H1 (cell line): ENCODE results near the gene MUC4. TPM values are rescaled to one million over a fixed set of nuclear protein-coding genes. Genes with fewer than 3 reads are reported as not detected.

ENCODE experiments used
- CTCF ChIA-PET: fragments of 300-600 bp; sonication (Branson Sonifier 250); formaldehyde crosslinking; loops from one replicate; lab custom pipeline; 2021; ENCODE audit not compliant: partially characterized antibody; lab: Charles Lee
- POLR2A ChIA-PET: fragments of 300-600 bp; sonication (Branson Sonifier 250); formaldehyde crosslinking; loops from one replicate; lab custom pipeline; 2021; ENCODE audit warnings: inconsistent platforms; ENCODE audit not compliant: partially characterized antibody; lab: Charles Lee
- DNase-seq, 2 experiments: peaks; one replicate each; pipeline versions ENCODE4 v3.0.0 to v3.0.0-alpha.2; 2010 to 2022; ENCODE audit warnings: low spot score in 2 of 2, low read depth in 1 of 2, mixed read lengths in 1 of 2
- FAIRE-seq: peaks from 2 replicates; lab custom pipeline; 2011; peaks lifted over from hg19 to GRCh38; lab: Jason Lieb, UNC
- H2AFZ ChIP-seq: 2 replicates; pipeline ENCODE4 v1.8.1; 2012; ENCODE audit warnings: low read length, inconsistent platforms
- H2AK5ac ChIP-seq: 2 replicates; pipeline ENCODE4 v1.6.1; 2013; ENCODE audit warnings: low read depth, low read length
- H2BK120ac ChIP-seq: replicated peaks from 2 replicates; pipeline ENCODE3; 2013; ENCODE audit warnings: low read depth, low read length, inconsistent platforms
- H2BK12ac ChIP-seq: 2 replicates; pipeline ENCODE4 v1.6.1; 2013; ENCODE audit warnings: low read depth, low read length
- H2BK15ac ChIP-seq: 2 replicates; pipeline ENCODE4 v1.6.1; 2013; ENCODE audit warnings: low read length
- H2BK20ac ChIP-seq: 2 replicates; pipeline ENCODE4 v1.6.1; 2013; ENCODE audit warnings: low read length
- H2BK5ac ChIP-seq: 2 replicates; pipeline ENCODE4 v1.6.1; 2013; ENCODE audit warnings: low read depth, low read length
- H3K14ac ChIP-seq: 2 replicates; pipeline ENCODE4 v1.6.1; 2013; ENCODE audit warnings: inconsistent platforms; ENCODE audit not compliant: insufficient read length
- H3K18ac ChIP-seq: 2 replicates; pipeline ENCODE4 v1.6.1; 2013; ENCODE audit warnings: low read length; ENCODE audit errors: extremely low read depth
- H3K23ac ChIP-seq: 2 replicates; pipeline ENCODE4 v1.6.1; 2013; ENCODE audit warnings: inconsistent platforms; ENCODE audit not compliant: insufficient read length
- H3K23me2 ChIP-seq: 2 replicates; pipeline ENCODE4 v1.6.1; 2013; ENCODE audit warnings: low read depth, low read length
- H3K27ac ChIP-seq: 2 replicates; pipeline ENCODE4 v1.6.1; 2011; ENCODE audit warnings: low read depth, low read length, inconsistent platforms
- H3K27me3 ChIP-seq, 4 experiments: replicated peaks in 1 of 4; 1 replicate in 1 of 4; 2 replicates in 3 of 4; pipeline versions ENCODE4 v1.6.1 to v1.8.1; 2011 to 2013; ENCODE audit warnings: low read length in 3 of 4, mild to moderate bottlenecking in 3 of 4, inconsistent platforms in 2 of 4, mixed read lengths in 2 of 4, moderate library complexity in 1 of 4; ENCODE audit not compliant: control insufficient read depth in 3 of 4, insufficient read depth in 3 of 4; ENCODE audit errors: extremely low read depth in 1 of 4
- H3K36me3 ChIP-seq, 4 experiments: 2 replicates each; pipeline versions ENCODE4 v1.6.1 to v1.8.1; 2011 to 2013; ENCODE audit warnings: mild to moderate bottlenecking in 4 of 4, low read length in 3 of 4, moderate library complexity in 2 of 4, control low read depth in 1 of 4, inconsistent platforms in 1 of 4; ENCODE audit not compliant: insufficient read depth in 4 of 4, control insufficient read depth in 2 of 4
- H3K4ac ChIP-seq: replicated peaks from 2 replicates; pipeline ENCODE3; 2013; ENCODE audit warnings: low read length, low read depth, mixed read lengths, inconsistent platforms; ENCODE audit not compliant: insufficient read length
- H3K4me1 ChIP-seq, 4 experiments: replicated peaks in 1 of 4; 1 replicate in 1 of 4; 2 replicates in 3 of 4; pipeline versions ENCODE4 v1.6.1 to v1.8.1; 2011 to 2013; ENCODE audit warnings: low read length in 3 of 4, inconsistent platforms in 2 of 4, mixed read lengths in 1 of 4; ENCODE audit not compliant: insufficient read depth in 4 of 4, control insufficient read depth in 3 of 4
- H3K4me2 ChIP-seq, 2 experiments: 2 replicates each; pipeline versions ENCODE4 v1.6.1 to v1.8.1; 2011 to 2013; ENCODE audit warnings: low read depth in 2 of 2, low read length in 2 of 2, control low read depth in 1 of 2, inconsistent platforms in 1 of 2, mild to moderate bottlenecking in 1 of 2; ENCODE audit not compliant: insufficient read depth in 1 of 2
- H3K4me3 ChIP-seq, 4 experiments: fragments of 200-600, 300-600 bp in 1 of 4; sonication (generic), shearing (Covaris generic), sonication (Bioruptor Twin) in 1 of 4; 2 replicates each; pipeline versions ENCODE4 v1.5.1 to v1.8.1; 2011 to 2016; ENCODE audit warnings: low read length in 4 of 4, low read depth in 3 of 4, control low read depth in 2 of 4, inconsistent platforms in 2 of 4, mild to moderate bottlenecking in 2 of 4, mixed read lengths in 1 of 4, moderate library complexity in 1 of 4; ENCODE audit not compliant: insufficient read depth in 2 of 4; ENCODE audit errors: extremely low read depth in 1 of 4
- H3K56ac ChIP-seq: replicated peaks from 2 replicates; pipeline ENCODE3; 2013; ENCODE audit warnings: low read depth, mild to moderate bottlenecking, mixed read lengths, low read length, inconsistent platforms; ENCODE audit not compliant: insufficient read length
- H3K79me1 ChIP-seq: 2 replicates; pipeline ENCODE4 v1.6.1; 2013; ENCODE audit warnings: low read depth, low read length, control low read depth
- H3K79me2 ChIP-seq, 2 experiments: 2 replicates each; pipeline versions ENCODE4 v1.6.1 to v1.8.1; 2012 to 2013; ENCODE audit warnings: low read length in 2 of 2, mild to moderate bottlenecking in 2 of 2, inconsistent platforms in 1 of 2; ENCODE audit not compliant: insufficient read depth in 2 of 2, control insufficient read depth in 1 of 2
- H3K9ac ChIP-seq, 4 experiments: replicated peaks in 1 of 4; 1 replicate in 1 of 4; 2 replicates in 3 of 4; pipeline versions ENCODE4 v1.6.1 to v1.8.1; 2011 to 2013; ENCODE audit warnings: low read depth in 3 of 4, low read length in 3 of 4, control low read depth in 2 of 4, mild to moderate bottlenecking in 2 of 4, moderate library complexity in 2 of 4, inconsistent platforms in 1 of 4; ENCODE audit errors: extremely low read depth in 1 of 4
- H3K9me3 ChIP-seq, 2 experiments: 2 replicates each; pipeline versions ENCODE4 v1.6.1 to v1.8.1; 2012 to 2013; ENCODE audit warnings: mild to moderate bottlenecking in 2 of 2, moderate library complexity in 2 of 2, control low read depth in 1 of 2, inconsistent platforms in 1 of 2, low read depth in 1 of 2, low read length in 1 of 2, mixed read lengths in 1 of 2; ENCODE audit not compliant: insufficient read depth in 2 of 2
- H4K20me1 ChIP-seq, 2 experiments: replicated peaks in 1 of 2; 2 replicates each; pipeline versions ENCODE3 to v1.8.1; 2011 to 2013; ENCODE audit warnings: inconsistent platforms in 2 of 2, low read length in 2 of 2, mild to moderate bottlenecking in 1 of 2; ENCODE audit not compliant: insufficient read depth in 2 of 2, control insufficient read depth in 1 of 2
- H4K5ac ChIP-seq: 2 replicates; pipeline ENCODE4 v1.6.1; 2013; ENCODE audit warnings: low read length, low read depth, mixed read lengths, inconsistent platforms; ENCODE audit not compliant: insufficient read length
- H4K8ac ChIP-seq: 2 replicates; pipeline ENCODE4 v1.8.0; 2013; ENCODE audit warnings: mild to moderate bottlenecking, moderate library complexity, low read length, inconsistent platforms; ENCODE audit not compliant: insufficient read depth; ENCODE audit errors: extremely low read depth
- H4K91ac ChIP-seq: replicated peaks from 2 replicates; pipeline ENCODE3; 2013; ENCODE audit warnings: low read length, mixed read lengths, inconsistent platforms; ENCODE audit not compliant: insufficient read length
- ATF2 ChIP-seq: IDR thresholded peaks from 2 replicates; pipeline ENCODE4 v1.6.1; 2012; ENCODE audit warnings: low read length, inconsistent platforms
- CTBP2 ChIP-seq: IDR thresholded peaks from 2 replicates; pipeline ENCODE4 v1.7.0; 2011; ENCODE audit warnings: borderline replicate concordance, mild to moderate bottlenecking, moderate library complexity, mixed read lengths, low read length; ENCODE audit not compliant: insufficient read depth, insufficient read length
- EP300 ChIP-seq, 2 experiments: IDR thresholded peaks; 1 replicate in 1 of 2; 2 replicates in 1 of 2; pipeline ENCODE4 v1.6.1; 2011 to 2012; ENCODE audit warnings: low read depth in 2 of 2, low read length in 2 of 2, mild to moderate bottlenecking in 2 of 2, borderline replicate concordance in 1 of 2, inconsistent platforms in 1 of 2, moderate library complexity in 1 of 2
- FOSL1 ChIP-seq: IDR thresholded peaks from 2 replicates; pipeline ENCODE4 v1.6.1; 2011; ENCODE audit warnings: mild to moderate bottlenecking, low read depth, low read length, moderate library complexity; ENCODE audit not compliant: insufficient read depth
- GABPA ChIP-seq: IDR thresholded peaks from 2 replicates; pipeline ENCODE4 v1.6.1; 2011; ENCODE audit warnings: mild to moderate bottlenecking, low read length, moderate library complexity, borderline replicate concordance; ENCODE audit not compliant: insufficient read depth
- GTF2F1 ChIP-seq: IDR thresholded peaks from 2 replicates; pipeline ENCODE4 v1.6.1; 2012; ENCODE audit warnings: low read depth, low read length, improper control_type of control experiment, borderline replicate concordance
- MAFK ChIP-seq: IDR thresholded peaks from 2 replicates; pipeline ENCODE4 v1.6.1; 2012; ENCODE audit warnings: low read depth, mild to moderate bottlenecking, improper control_type of control experiment, low read length
- NANOG ChIP-seq: IDR thresholded peaks from 2 replicates; pipeline ENCODE4 v1.6.1; 2011; ENCODE audit warnings: low read length, low read depth, mild to moderate bottlenecking, inconsistent platforms; ENCODE audit not compliant: insufficient read depth, poor library complexity, severe bottlenecking
- PHF8 ChIP-seq: fragments of 200-600 bp; sonication (generic); conservative IDR thresholded peaks from 2 replicates; pipeline ENCODE4 v1.7.1; 2012; ENCODE audit warnings: low read depth, mild to moderate bottlenecking, inconsistent platforms, low read length, moderate library complexity
- SAP30 ChIP-seq: fragments of 300-600 bp; sonication (generic); IDR thresholded peaks from 2 replicates; pipeline ENCODE4 v1.7.1; 2012; ENCODE audit warnings: low read length, moderate library complexity, mild to moderate bottlenecking, inconsistent platforms; ENCODE audit not compliant: insufficient read depth, insufficient replicate concordance
- WGBS, 2 experiments: shearing (Covaris generic) in 1 of 2; methylation state at CpG; one replicate each; pipeline versions ENCODE4 v1.1.6 to v1.1.7; 2013 to 2015; ENCODE audit warnings: low lambda C conversion rate in 2 of 2, mixed read lengths in 2 of 2, inconsistent platforms in 1 of 2, low coverage in 1 of 2, missing lambda C conversion rate in 1 of 2; ENCODE audit not compliant: insufficient replicate concordance in 2 of 2, insufficient coverage in 1 of 2, insufficient read length in 1 of 2; ENCODE audit errors: extremely low coverage in 1 of 2, missing lambda C conversion rate in 1 of 2; 5-methylcytosine and 5-hydroxymethylcytosine counted together
- polyA plus RNA-seq, 7 experiments: library from polyadenylated mRNA; depleted of rRNA in 3 of 7; stranded (reverse) in 5 of 7; unstranded in 2 of 7; fragments of >200 nt in 5 of 7; fragments of 200-250 nt in 2 of 7; gene quantifications; 1 replicate in 5 of 7; 2 replicates in 1 of 7; 4 replicates in 1 of 7; pipeline versions ENCODE4 v1.2.1 to v1.2.3, GENCODE V29; 2011 to 2013; ENCODE audit warnings: missing spikeins in 2 of 7, mixed read lengths in 2 of 7
- total RNA-seq: library from RNA; stranded (reverse); fragmentation: NEBNext Ultra II Directional; extraction: Animal tissue kit (Norgen Biotek cat#: 25700); gene quantifications from 2 replicates; pipeline ENCODE4 v1.2.1, GENCODE V29; 2021

MUC4 gene
- total and polyA plus RNA-seq, 2 of the 8 experiments (the other 6 are each of a cell fraction or from before 2014, with no cell fraction given), result 0.89 to 2.0 TPM

DNA sequence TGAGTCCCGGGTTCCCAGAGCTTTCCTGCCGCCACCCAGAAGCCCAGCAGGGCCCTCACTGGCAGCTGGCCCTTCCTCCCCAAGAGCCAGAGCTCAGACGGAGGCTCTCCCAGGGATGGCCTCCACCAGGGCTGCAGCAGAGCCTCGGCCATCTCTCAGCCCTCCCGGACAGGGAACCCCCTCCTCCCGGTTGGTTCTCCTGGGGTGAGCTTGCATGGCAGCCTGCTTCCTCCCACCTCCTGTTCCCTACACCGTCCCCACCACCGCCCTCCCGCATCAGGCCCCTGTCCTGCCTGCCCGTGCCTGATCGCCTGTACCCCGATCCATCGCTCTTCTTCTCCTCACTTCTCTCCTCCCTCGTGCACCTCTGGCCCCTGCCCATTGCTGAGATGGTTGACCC lies 24.1 kb upstream of the MUC4 start:
- Histone ChIP-seq H3K4me2 (no peak overlapping the region), H3K27me3 (no peaks in the 10 kb centered on the region), H2BK20ac (no peak overlapping the region), H3K14ac (no peak overlapping the region), H2AFZ (no peak overlapping the region), H3K23me2 (no peaks in the 10 kb centered on the region), H3K27ac (no peak overlapping the region), H3K4me3 (no peak overlapping the region), H3K9ac (no peak overlapping the region), H3K9me3 (peaks cover 0 to 2% of the 10 kb centered on the region in 2 experiments; a peak in 1 of 4 replicates), H3K4ac (no peak overlapping the region), H4K8ac (no peak overlapping the region), H3K56ac (no peak overlapping the region), H4K5ac (no peak overlapping the region), H3K36me3 (no peaks in the 10 kb centered on the region), H2AK5ac (no peak overlapping the region), H2BK5ac (no peak overlapping the region), H2BK120ac (no peak overlapping the region), H3K4me1 (peaks cover 0 to 10% (median 5%) of the 10 kb centered on the region in 4 experiments; a peak in 6 of 7 replicates), H3K23ac (no peak overlapping the region), H3K79me1 (no peaks in the 10 kb centered on the region), H3K18ac (no peak overlapping the region), H3K79me2 (no peaks in the 10 kb centered on the region), H2BK15ac (no peak overlapping the region), H2BK12ac (0 out of 2 replicates have a peak overlapping the region, but pooled peaks have one; percentile 27), H4K91ac (no peak overlapping the region), H4K20me1 (no peaks in the 10 kb centered on the region)
- 95% methylated on average over 12 of the region's 14 CpGs; no CpG with 5 or more reads in 1 of the 2 experiments for WGBS, 2 experiments
- ChIA-PET POLR2A (interaction anchor here (1.4 kb wide), 1 partner anchor 21 kb away, joined by 4 read pairs; no protein-coding TSS in a partner anchor), CTCF (interaction anchor here (1.0 to 2.7 kb wide), 4 partner anchors 15 to 36 kb away, joined by 3 to 13 read pairs (median 5); no protein-coding TSS in a partner anchor)
- no peak for FAIRE-seq
- DNase-seq, result no peak
- TF ChIP-seq MAFK (no peak), ATF2 (no peak), SAP30 (no peak), GTF2F1 (no peak), GABPA (no peak), FOSL1 (no peak), NANOG (no peak), PHF8 (no peak), EP300 (IDR thresholded peaks at IDR 0.05; ENCODE audit: borderline replicate concordance in 1 of 2, low read depth in 2 of 2, low read length in 2 of 2) (no peak), CTBP2 (no peak)
